ENCODE results near the gene SEMA5B.

Gene SEMA5B

GRCh38 chr3:122924056-122924455 lies 103.5 kb downstream of the SEMA5B start:
- no peak overlapping the region for H3K4me3 ChIP-seq (ENCODE audit: low read depth, low read length)
- no peak for TF ChIP-seq CTCF (IDR thresholded peaks at IDR 0.05; ENCODE audit: borderline replicate concordance, insufficient read depth, low read depth, low read length)

- TF ChIP-seq CTCF (IDR thresholded peaks at IDR 0.05; ENCODE audit: borderline replicate concordance, insufficient read depth, low read depth, low read length): no peak
- no peak overlapping the region for H3K4me3 ChIP-seq (ENCODE audit: low read depth, low read length)
These were observed 104.0 kb downstream of the SEMA5B start for GRCh38 chr3:122923611-122924010.

- H3K4me3 ChIP-seq (ENCODE audit: low read depth, low read length): no peak overlapping the region
- TF ChIP-seq CTCF (IDR thresholded peaks at IDR 0.05; ENCODE audit: borderline replicate concordance, insufficient read depth, low read depth, low read length): peak; percentile 35; the same call in 1 of the 2 replicates
These were observed 105.5 kb downstream of the SEMA5B start for GRCh38 chr3:122921791-122922651.

- TF ChIP-seq CTCF (IDR thresholded peaks at IDR 0.05; ENCODE audit: borderline replicate concordance, insufficient read depth, low read depth, low read length): no peak
- no peak overlapping the region for H3K4me3 ChIP-seq (ENCODE audit: low read depth, low read length)
These were observed 106.6 kb downstream of the SEMA5B start for GRCh38 chr3:122920986-122921385.

GRCh38 chr3:122919291-122919610 lies 108.3 kb downstream of the SEMA5B start:
- no peak overlapping the region for H3K4me3 ChIP-seq (ENCODE audit: low read depth, low read length)
- TF ChIP-seq CTCF (IDR thresholded peaks at IDR 0.05; ENCODE audit: borderline replicate concordance, insufficient read depth, low read depth, low read length): no peak

- no peak overlapping the region for H3K4me3 ChIP-seq (ENCODE audit: low read depth, low read length)
- TF ChIP-seq CTCF (IDR thresholded peaks at IDR 0.05; ENCODE audit: borderline replicate concordance, insufficient read depth, low read depth, low read length): no peak
These were observed 108.8 kb downstream of the SEMA5B start for GRCh38 chr3:122918576-122919290.

GRCh38 chr3:122917412-122917811 lies 110.2 kb downstream of the SEMA5B start:
- no peak overlapping the region for H3K4me3 ChIP-seq (ENCODE audit: low read depth, low read length)
- TF ChIP-seq CTCF (IDR thresholded peaks at IDR 0.05; ENCODE audit: borderline replicate concordance, insufficient read depth, low read depth, low read length): no peak
